Karpas-422 (cell line): ENCODE results near the gene LHPP. TPM values are rescaled to one million over a fixed set of nuclear protein-coding genes. Genes with fewer than 3 reads are reported as not detected.

Source experiments
- DNase-seq: peaks from one replicate; pipeline ENCODE4 v3.0.0-alpha.2; 2015
- H2AFZ ChIP-seq: fragments of 200-600 bp; sonication (generic); 2 replicates; pipeline ENCODE4 v1.6.1; 2014; ENCODE audit warnings: antibody characterized with exemption, low read length, mixed read lengths
- H3K27ac ChIP-seq: fragments of 200-600 bp; sonication (generic); 2 replicates; pipeline ENCODE4 v1.5.1; 2014; ENCODE audit warnings: mild to moderate bottlenecking, low read length, moderate library complexity
- H3K27me3 ChIP-seq: fragments of 200-600 bp; sonication (generic); 2 replicates; pipeline ENCODE4 v1.6.1; 2014; ENCODE audit warnings: low read length, mixed read lengths
- H3K36me3 ChIP-seq: fragments of 200-600 bp; sonication (generic); 2 replicates; pipeline ENCODE4 v1.6.1; 2014; ENCODE audit warnings: low read length, mixed read lengths; ENCODE audit not compliant: insufficient read depth
- H3K4me1 ChIP-seq: fragments of 200-600 bp; sonication (generic); 2 replicates; pipeline ENCODE4 v1.6.1; 2014; ENCODE audit warnings: mild to moderate bottlenecking, low read length, mixed read lengths
- H3K4me2 ChIP-seq: fragments of 200-600 bp; sonication (generic); 2 replicates; pipeline ENCODE4 v1.6.1; 2014; ENCODE audit warnings: low read length, low read depth, mild to moderate bottlenecking; ENCODE audit not compliant: poor library complexity, severe bottlenecking
- H3K4me3 ChIP-seq: fragments of 200-600 bp; sonication (generic); 2 replicates; pipeline ENCODE4 v1.5.1; 2014; ENCODE audit warnings: mild to moderate bottlenecking, antibody characterized with exemption, low read length, mixed read lengths
- H3K79me2 ChIP-seq: fragments of 200-600 bp; sonication (generic); 2 replicates; pipeline ENCODE4 v1.6.1; 2014; ENCODE audit warnings: mild to moderate bottlenecking, low read length, mixed read lengths
- H3K9ac ChIP-seq: fragments of 200-600 bp; sonication (generic); 2 replicates; pipeline ENCODE4 v1.6.0; 2014; ENCODE audit warnings: low read length
- H3K9me2 ChIP-seq: fragments of 200-600 bp; sonication (generic), shearing (Covaris generic); replicated peaks from 2 replicates; pipeline ENCODE4 v1.6.0; 2014; ENCODE audit warnings: mild to moderate bottlenecking, low read length, moderate library complexity; ENCODE audit not compliant: insufficient read depth
- H3K9me3 ChIP-seq: fragments of 300-700, 200-600 bp; sonication (generic); 2 replicates; pipeline ENCODE4 v1.6.1; 2014; ENCODE audit warnings: low read length, mixed read lengths
- H4K20me1 ChIP-seq: fragments of 200-600 bp; sonication (generic); 2 replicates; pipeline ENCODE4 v1.6.1; 2014; ENCODE audit warnings: mild to moderate bottlenecking, antibody characterized with exemption, low read length, low read depth; ENCODE audit not compliant: insufficient read depth
- total RNA-seq: library from RNA; depleted of rRNA; stranded (reverse); fragments of >200 nt; shearing (Covaris generic); gene quantifications from 2 replicates; pipeline ENCODE4 v1.2.3, GENCODE V29; 2014; ENCODE audit warnings: low replicate concordance

LHPP gene
- total RNA-seq, 1 experiment from 2014 or later: 57.2 TPM

- peaks cover 97% of the 10 kb centered on the region for H3K79me2 ChIP-seq
- no peak overlapping the region for H3K27ac ChIP-seq
- H3K4me1 ChIP-seq: peaks cover 72% of the 10 kb centered on the region
- H3K9ac ChIP-seq: no peak overlapping the region
- H4K20me1 ChIP-seq: peaks cover 13% of the 10 kb centered on the region; the same call in 1 of the 2 replicates
- H3K4me3 ChIP-seq: no peak overlapping the region
- H3K9me3 ChIP-seq: no peaks in the 10 kb centered on the region; the same call in 1 of the 2 replicates
- DNase-seq: no peak
- no peaks in the 10 kb centered on the region for H3K9me2 ChIP-seq
- no peak overlapping the region for H2AFZ ChIP-seq
- H3K36me3 ChIP-seq: peaks cover 66% of the 10 kb centered on the region
- H3K27me3 ChIP-seq: no peaks in the 10 kb centered on the region
- no peak overlapping the region for H3K4me2 ChIP-seq
Measured at GRCh38 chr10:124573726-124574455, 112.3 kb downstream of the LHPP start.

DNA sequence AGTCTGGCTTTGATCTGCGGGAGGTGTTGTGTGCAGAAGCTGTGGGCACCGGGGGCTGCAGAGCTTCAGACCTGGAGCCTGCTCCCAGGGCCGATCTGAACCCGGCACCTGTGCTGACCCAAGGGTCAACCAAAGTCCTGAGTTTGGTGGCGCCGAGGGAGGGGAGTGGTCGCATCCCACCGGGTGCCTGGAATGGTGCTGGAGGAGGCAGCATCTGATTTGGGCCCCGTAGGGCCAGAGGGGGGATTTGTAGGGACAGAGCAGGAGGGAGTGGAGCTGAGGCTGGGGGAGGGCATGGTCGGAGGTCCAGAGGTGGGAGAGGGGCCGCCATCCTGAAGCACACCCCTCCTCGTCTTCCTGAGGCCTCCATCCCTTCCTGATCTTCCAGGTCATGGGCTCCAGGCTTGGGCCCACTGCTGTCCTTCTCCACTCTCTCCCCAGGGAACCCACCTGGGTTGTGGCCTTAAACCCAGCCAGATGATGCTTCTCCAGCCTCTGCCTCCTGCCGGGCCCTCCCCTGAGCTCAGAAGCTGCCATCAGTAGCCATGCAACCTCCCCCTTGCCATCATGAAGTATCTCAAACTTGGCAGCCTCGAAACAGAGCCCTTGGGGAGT lies 112.9 kb downstream of the LHPP start:
- Histone ChIP-seq H3K36me3 (peaks cover 73% of the 10 kb centered on the region), H3K9me3 (no peaks in the 10 kb centered on the region; the same call in 1 of the 2 replicates), H3K27me3 (no peaks in the 10 kb centered on the region), H3K4me1 (peaks cover 65% of the 10 kb centered on the region), H3K4me3 (no peak overlapping the region), H3K9me2 (no peaks in the 10 kb centered on the region), H3K4me2 (no peak overlapping the region), H3K79me2 (peaks cover 97% of the 10 kb centered on the region), H4K20me1 (peaks cover 13% of the 10 kb centered on the region; the same call in 1 of the 2 replicates), H2AFZ (no peak overlapping the region), H3K9ac (no peak overlapping the region), H3K27ac (peak overlapping the region; percentile 20; the same call in 1 of the 2 replicates)
- no peak for DNase-seq

DNA sequence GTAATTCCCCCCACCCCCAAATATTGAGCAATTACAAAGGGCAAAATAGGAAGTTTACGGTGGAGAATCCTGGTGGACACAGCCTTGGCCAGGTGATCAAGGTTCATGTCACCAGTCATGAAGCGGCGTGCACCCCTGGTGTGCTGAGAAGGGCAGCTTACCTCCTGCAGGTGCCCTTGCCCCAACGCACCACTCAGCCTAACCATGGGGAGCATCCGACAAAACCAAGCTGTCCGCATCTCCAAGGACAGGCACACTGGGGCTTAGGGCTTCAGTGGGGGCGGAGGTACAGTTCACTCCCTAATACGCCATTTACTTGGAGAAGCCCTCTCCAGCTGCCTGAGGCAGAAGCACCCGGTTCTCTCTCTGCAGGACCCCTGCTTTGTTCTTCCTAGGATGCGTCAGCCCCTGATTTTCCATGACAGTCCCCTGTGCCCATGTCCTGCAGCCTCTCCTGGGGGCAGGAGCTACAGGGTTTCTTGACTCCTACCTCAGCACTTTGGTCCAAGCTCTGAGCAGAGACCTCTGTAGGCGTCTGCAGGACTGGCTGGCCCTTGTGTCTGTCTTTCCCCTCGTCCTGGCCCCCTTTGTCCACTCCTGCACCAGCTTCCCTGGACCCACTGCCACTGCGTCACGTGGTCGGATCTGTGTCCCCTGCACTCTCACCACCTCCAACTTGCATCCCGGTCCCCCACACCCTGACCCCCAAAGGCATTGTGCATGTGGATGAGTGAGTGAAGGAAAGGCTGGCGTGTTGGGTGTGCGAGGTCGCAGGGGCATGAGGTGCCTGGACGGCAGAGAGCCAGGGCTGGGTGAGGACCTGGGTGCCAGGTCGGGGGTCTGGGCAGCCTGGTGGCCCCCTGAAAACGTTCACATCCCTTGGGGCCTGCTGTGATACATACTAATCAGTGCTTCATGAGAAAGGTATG lies 113.7 kb downstream of the LHPP start:
- Histone ChIP-seq H3K36me3 (peaks cover 78% of the 10 kb centered on the region), H3K9ac (no peak overlapping the region), H4K20me1 (peaks cover 13% of the 10 kb centered on the region; the same call in 1 of the 2 replicates), H3K9me2 (no peaks in the 10 kb centered on the region), H2AFZ (no peak overlapping the region), H3K4me1 (peaks cover 57% of the 10 kb centered on the region), H3K4me3 (no peak overlapping the region), H3K9me3 (no peaks in the 10 kb centered on the region; the same call in 1 of the 2 replicates), H3K79me2 (peaks cover 97% of the 10 kb centered on the region), H3K4me2 (no peak overlapping the region), H3K27me3 (no peaks in the 10 kb centered on the region), H3K27ac (peak overlapping the region; percentile 20; the same call in 1 of the 2 replicates)
- no peak for DNase-seq

GRCh38 chr10:124576526-124577420 lies 115.2 kb downstream of the LHPP start:
- Histone ChIP-seq H3K9ac (no peak overlapping the region), H3K4me3 (no peak overlapping the region)
- DNase-seq: no peak

DNA sequence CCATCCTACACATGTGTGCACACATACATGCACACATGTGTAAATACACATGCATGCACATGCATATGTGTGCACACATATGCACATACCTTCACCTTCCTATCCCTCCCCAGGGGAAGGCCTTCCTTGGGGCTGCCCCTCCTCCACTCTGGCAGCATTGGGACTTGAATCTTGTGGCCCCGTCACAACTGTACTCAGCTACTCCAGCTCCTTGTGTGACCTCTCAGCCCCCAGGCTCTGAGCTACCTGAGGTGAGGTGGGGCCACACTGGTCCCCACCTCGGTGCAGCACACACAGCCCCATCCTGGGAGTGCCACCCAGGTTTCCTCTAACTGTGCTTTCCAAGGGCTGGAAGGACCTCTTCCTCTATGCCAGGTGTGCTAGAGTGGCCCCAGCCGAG lies 116.0 kb downstream of the LHPP start:
- H3K79me2 ChIP-seq: peaks cover 97% of the 10 kb centered on the region
- H3K9me3 ChIP-seq: no peaks in the 10 kb centered on the region; the same call in 1 of the 2 replicates
- peaks cover 72% of the 10 kb centered on the region for H3K36me3 ChIP-seq
- no peaks in the 10 kb centered on the region for H3K27me3 ChIP-seq
- no peak overlapping the region for H3K9ac ChIP-seq
- no peaks in the 10 kb centered on the region for H3K9me2 ChIP-seq
- no peak overlapping the region for H3K4me3 ChIP-seq
- H2AFZ ChIP-seq: no peak overlapping the region
- no peak for DNase-seq
- peaks cover 13% of the 10 kb centered on the region; the same call in 1 of the 2 replicates for H4K20me1 ChIP-seq
- no peak overlapping the region for H3K27ac ChIP-seq
- peaks cover 43% of the 10 kb centered on the region for H3K4me1 ChIP-seq
- H3K4me2 ChIP-seq: no peak overlapping the region

More at GRCh38 chr10:124576526-124577420, 115.2 kb downstream of the LHPP start:
- no peak overlapping the region for H3K4me2 ChIP-seq
- H3K9me3 ChIP-seq: no peaks in the 10 kb centered on the region; the same call in 1 of the 2 replicates
- H3K36me3 ChIP-seq: peaks cover 72% of the 10 kb centered on the region
- H3K9me2 ChIP-seq: no peaks in the 10 kb centered on the region
- H3K27me3 ChIP-seq: no peaks in the 10 kb centered on the region
- H3K27ac ChIP-seq: no peak overlapping the region
- peaks cover 96% of the 10 kb centered on the region for H3K79me2 ChIP-seq
- H4K20me1 ChIP-seq: peaks cover 13% of the 10 kb centered on the region; the same call in 1 of the 2 replicates
- peaks cover 47% of the 10 kb centered on the region for H3K4me1 ChIP-seq
- H2AFZ ChIP-seq: no peak overlapping the region

GRCh38 chr10:124578231-124579010 lies 116.8 kb downstream of the LHPP start:
- Histone ChIP-seq H3K4me2 (no peak overlapping the region), H3K9me3 (no peaks in the 10 kb centered on the region; the same call in 1 of the 2 replicates), H2AFZ (no peak overlapping the region), H3K4me3 (no peak overlapping the region), H3K4me1 (peaks cover 36% of the 10 kb centered on the region), H3K9me2 (no peaks in the 10 kb centered on the region), H3K79me2 (peaks cover 97% of the 10 kb centered on the region), H3K36me3 (peaks cover 74% of the 10 kb centered on the region), H3K27ac (no peak overlapping the region), H3K27me3 (no peaks in the 10 kb centered on the region), H4K20me1 (peaks cover 13% of the 10 kb centered on the region; the same call in 1 of the 2 replicates), H3K9ac (no peak overlapping the region)
- no peak for DNase-seq

DNA sequence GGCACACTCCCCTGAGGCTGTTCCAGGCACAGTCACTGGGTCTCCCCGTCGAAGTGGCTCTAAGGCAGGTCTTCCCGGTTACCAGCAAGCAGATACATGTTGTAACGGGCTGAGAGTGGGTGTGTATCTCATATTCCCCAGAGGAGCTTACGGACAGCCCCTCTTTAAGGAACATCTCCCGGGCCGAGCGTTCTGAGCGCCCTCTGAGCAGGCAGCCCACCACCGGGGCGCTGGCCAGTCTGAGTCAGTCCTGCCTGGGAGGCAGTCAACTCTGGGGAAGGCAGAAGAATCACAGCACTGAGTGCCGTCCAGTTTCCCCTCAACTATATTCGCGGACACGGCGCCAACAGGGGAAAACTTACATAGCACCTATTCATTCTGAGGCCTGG lies 117.4 kb downstream of the LHPP start:
- peaks cover 30% of the 10 kb centered on the region for H3K4me1 ChIP-seq
- H3K27me3 ChIP-seq: no peaks in the 10 kb centered on the region
- no peak overlapping the region for H3K4me2 ChIP-seq
- peaks cover 98% of the 10 kb centered on the region for H3K79me2 ChIP-seq
- DNase-seq: no peak
- H2AFZ ChIP-seq: no peak overlapping the region
- H3K4me3 ChIP-seq: no peak overlapping the region
- peaks cover 74% of the 10 kb centered on the region for H3K36me3 ChIP-seq
- H3K9me2 ChIP-seq: no peaks in the 10 kb centered on the region
- no peak overlapping the region for H3K9ac ChIP-seq
- H3K9me3 ChIP-seq: no peaks in the 10 kb centered on the region; the same call in 1 of the 2 replicates
- peaks cover 13% of the 10 kb centered on the region; the same call in 1 of the 2 replicates for H4K20me1 ChIP-seq
- H3K27ac ChIP-seq: no peak overlapping the region
